SK-N-MC (cell line): Measurements from ENCODE around the gene MAP3K2.

Experiments
- DNase-seq: peaks from one replicate; pipeline ENCODE4 v3.0.0-alpha.2; 2011; ENCODE audit warnings: low read depth, low spot score
- H3K27ac ChIP-seq: fragments of 200-600 bp; sonication (generic); 2 replicates; pipeline ENCODE4 v1.5.1; 2016; ENCODE audit warnings: mixed run types
- H3K36me3 ChIP-seq: fragments of 200-600 bp; sonication (generic); 2 replicates; pipeline ENCODE4 v1.6.1; 2017; ENCODE audit warnings: antibody characterized with exemption, low read length, mixed read lengths; ENCODE audit not compliant: insufficient read depth
- H3K4me3 ChIP-seq: fragments of 200-600 bp; sonication (generic); 2 replicates; pipeline ENCODE4 v1.5.1; 2016
- H3K9ac ChIP-seq: fragments of 200-600 bp; sonication (generic); 2 replicates; pipeline ENCODE4 v1.8.0; 2017; ENCODE audit warnings: mixed run types, mixed read lengths; ENCODE audit not compliant: insufficient read length
- H3K9me3 ChIP-seq: fragments of 200-600 bp; sonication (generic); 2 replicates; pipeline ENCODE4 v1.6.1; 2017; ENCODE audit warnings: low read depth, mild to moderate bottlenecking, antibody characterized with exemption, low read length, moderate library complexity, mixed read lengths
- EZH2 ChIP-seq: fragments of 200-600 bp; sonication (generic); IDR thresholded peaks from one replicate; pipeline ENCODE4 v1.6.1; 2017; ENCODE audit warnings: antibody characterized with exemption
- FOXP2 ChIP-seq: optimal IDR thresholded peaks from 2 replicates; pipeline ENCODE3; 2011; ENCODE audit warnings: mild to moderate bottlenecking, moderate library complexity; ENCODE audit not compliant: insufficient read depth; ENCODE audit errors: extremely low read length, control extremely low read depth
- POLR2AphosphoS5 ChIP-seq: IDR thresholded peaks from 2 replicates; pipeline ENCODE4 v1.6.1; 2012; ENCODE audit warnings: mild to moderate bottlenecking, low read depth, low read length, borderline replicate concordance

MAP3K2 gene

GRCh38 chr2:127422559-127423477 lies 35.0 kb upstream of the MAP3K2 start:
- Histone ChIP-seq H3K36me3 (no peaks in the 10 kb centered on the region), H3K9me3 (no peaks in the 10 kb centered on the region), H3K4me3 (peak overlapping the region; percentile 74), H3K9ac (no peak overlapping the region), H3K27ac (no peak overlapping the region)
- no peak for TF ChIP-seq FOXP2
- no peak for TF ChIP-seq EZH2
- no peak for TF ChIP-seq POLR2AphosphoS5
- DNase-seq, result no peak

- DNase-seq, result no peak
- no peak overlapping the region for H3K9ac ChIP-seq
- H3K36me3 ChIP-seq, result no peaks in the 10 kb centered on the region
- H3K4me3 ChIP-seq, result no peak overlapping the region
- no peak for TF ChIP-seq EZH2
- no peak for TF ChIP-seq POLR2AphosphoS5
- TF ChIP-seq FOXP2, result no peak
- no peak overlapping the region for H3K27ac ChIP-seq
- no peaks in the 10 kb centered on the region for H3K9me3 ChIP-seq
Observed at GRCh38 chr2:127421871-127422558, 34.2 kb upstream of the MAP3K2 start.

GRCh38 chr2:127421116-127421800 lies 33.5 kb upstream of the MAP3K2 start:
- no peaks in the 10 kb centered on the region for H3K36me3 ChIP-seq
- H3K9me3 ChIP-seq, result no peaks in the 10 kb centered on the region
- no peak overlapping the region for H3K27ac ChIP-seq
- no peak overlapping the region for H3K9ac ChIP-seq
- DNase-seq, result no peak
- TF ChIP-seq POLR2AphosphoS5 (no peak), FOXP2 (no peak), EZH2 (no peak)
- H3K4me3 ChIP-seq, result no peak overlapping the region

- no peak for DNase-seq
- no peak overlapping the region for H3K4me3 ChIP-seq
- no peak for TF ChIP-seq FOXP2
- no peak for TF ChIP-seq POLR2AphosphoS5
- no peak for TF ChIP-seq EZH2
- H3K9ac ChIP-seq, result no peak overlapping the region
- H3K9me3 ChIP-seq, result no peaks in the 10 kb centered on the region
- no peak overlapping the region for H3K27ac ChIP-seq
- no peaks in the 10 kb centered on the region for H3K36me3 ChIP-seq
Observed at GRCh38 chr2:127420039-127420864, 32.5 kb upstream of the MAP3K2 start.

DNA sequence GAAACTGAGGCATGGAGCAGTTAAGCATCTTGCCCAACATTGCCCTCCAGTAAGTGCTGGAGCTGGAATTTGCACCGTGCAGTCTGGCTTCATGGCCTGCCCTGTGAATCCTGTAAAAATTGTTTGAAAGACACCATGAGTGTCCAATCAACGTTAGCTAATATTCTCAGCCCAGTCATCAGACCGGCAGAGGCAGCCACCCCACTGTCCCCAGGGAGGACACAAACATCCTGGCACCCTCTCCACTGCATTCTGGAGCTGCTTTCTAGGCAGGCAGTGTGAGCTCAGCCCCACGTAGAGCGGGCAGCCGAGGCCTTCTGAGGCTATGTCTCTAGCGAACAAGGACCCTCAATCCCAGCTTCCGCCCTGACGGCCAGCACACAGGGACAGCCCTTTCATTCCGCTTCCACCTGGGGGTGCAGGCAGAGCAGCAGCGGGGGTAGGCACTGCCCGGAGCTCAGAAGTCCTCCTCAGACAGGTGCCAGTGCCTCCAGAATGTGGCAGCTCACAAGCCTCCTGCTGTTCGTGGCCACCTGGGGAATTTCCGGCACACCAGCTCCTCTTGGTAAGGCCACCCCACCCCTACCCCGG lies 31.8 kb upstream of the MAP3K2 start:
- H3K9ac ChIP-seq, result no peak overlapping the region
- H3K27ac ChIP-seq, result no peak overlapping the region
- TF ChIP-seq EZH2 (no peak), POLR2AphosphoS5 (no peak)

GRCh38 chr2:127419112-127419430 lies 31.3 kb upstream of the MAP3K2 start:
- Histone ChIP-seq H3K9me3 (no peaks in the 10 kb centered on the region), H3K27ac (no peak overlapping the region), H3K9ac (no peak overlapping the region), H3K4me3 (no peak overlapping the region), H3K36me3 (no peaks in the 10 kb centered on the region)
- TF ChIP-seq FOXP2 (no peak), POLR2AphosphoS5 (no peak), EZH2 (no peak)
- DNase-seq, result no peak

More for the DNA sequence above, 31.8 kb upstream of the MAP3K2 start:
- no peaks in the 10 kb centered on the region for H3K9me3 ChIP-seq
- H3K4me3 ChIP-seq, result no peak overlapping the region
- no peaks in the 10 kb centered on the region for H3K36me3 ChIP-seq
- no peak for DNase-seq

- Histone ChIP-seq H3K9me3 (no peaks in the 10 kb centered on the region), H3K4me3 (no peak within 1 kb of the TSS), H3K9ac (no peak within 1 kb of the TSS), H3K36me3 (no peaks in the 10 kb centered on the region), H3K27ac (no peak within 1 kb of the TSS)
- DNase-seq, result no peak
- TF ChIP-seq POLR2AphosphoS5 (no peak), FOXP2 (no peak), EZH2 (no peak)
Observed at GRCh38 chr2:127418300-127419111, 30.7 kb upstream of the MAP3K2 start, which contains the start of gene PROC. Gene PROC (plus strand): TSS chr2:127418427. CDS start chr2:127419943, 1,516 bp downstream.
